ENCODE measurements around the gene SLC6A6. TPM values are rescaled to one million over a fixed set of nuclear protein-coding genes. Genes with fewer than 3 reads are reported as not detected.

The SLC6A6 gene
- total RNA-seq, 1 donor from 2014 or later = 30.3 TPM

- no peak for TF ChIP-seq CTCF (conservative IDR thresholded peaks at IDR 0.05)
- H3K27ac Mint-ChIP-seq = no peak overlapping the region
Measured at GRCh38 chr3:14519406-14519805, 117.0 kb downstream of the SLC6A6 start.

GRCh38 chr3:14520149-14520548 is 117.7 kb downstream of the SLC6A6 start:
- Mint-ChIP-seq H3K4me1 (ENCODE audit: unreplicated experiment) (no peaks in the 10 kb centered on the region), H3K27ac (no peak overlapping the region), H3K36me3 (no peaks in the 10 kb centered on the region), H3K4me3 (no peak overlapping the region), H3K27me3 (peaks cover 7% of the 10 kb centered on the region), H3K9me3 (no peaks in the 10 kb centered on the region)
- no peak for TF ChIP-seq CTCF (conservative IDR thresholded peaks at IDR 0.05)
- DNase-seq (ENCODE audit: extremely low spot score, unreplicated experiment) = no peak

More at GRCh38 chr3:14519406-14519805, 117.0 kb downstream of the SLC6A6 start:
- H3K4me3 Mint-ChIP-seq = no peak overlapping the region
- no peaks in the 10 kb centered on the region for H3K36me3 Mint-ChIP-seq
- DNase-seq (ENCODE audit: extremely low spot score, unreplicated experiment) = no peak
- H3K9me3 Mint-ChIP-seq = no peaks in the 10 kb centered on the region
- peaks cover 7% of the 10 kb centered on the region for H3K27me3 Mint-ChIP-seq
- H3K4me1 Mint-ChIP-seq (ENCODE audit: unreplicated experiment) = no peaks in the 10 kb centered on the region

GRCh38 chr3:14520967-14521366 is 118.6 kb downstream of the SLC6A6 start:
- peaks cover 2% of the 10 kb centered on the region for H3K4me1 Mint-ChIP-seq (ENCODE audit: unreplicated experiment)
- no peak for TF ChIP-seq CTCF (conservative IDR thresholded peaks at IDR 0.05)
- DNase-seq (ENCODE audit: extremely low spot score, unreplicated experiment) = no peak
- no peak overlapping the region for H3K27ac Mint-ChIP-seq
- H3K9me3 Mint-ChIP-seq = no peaks in the 10 kb centered on the region
- H3K4me3 Mint-ChIP-seq = no peak overlapping the region
- peaks cover 8% of the 10 kb centered on the region for H3K27me3 Mint-ChIP-seq
- no peaks in the 10 kb centered on the region for H3K36me3 Mint-ChIP-seq

GRCh38 chr3:14521611-14522010 is 119.2 kb downstream of the SLC6A6 start:
- no peak overlapping the region for H3K4me3 Mint-ChIP-seq
- DNase-seq (ENCODE audit: extremely low spot score, unreplicated experiment) = no peak
- no peaks in the 10 kb centered on the region for H3K36me3 Mint-ChIP-seq
- TF ChIP-seq CTCF (conservative IDR thresholded peaks at IDR 0.05) = no peak
- no peak overlapping the region for H3K27ac Mint-ChIP-seq
- H3K4me1 Mint-ChIP-seq (ENCODE audit: unreplicated experiment) = peaks cover 4% of the 10 kb centered on the region
- no peaks in the 10 kb centered on the region for H3K9me3 Mint-ChIP-seq
- peaks cover 14% of the 10 kb centered on the region for H3K27me3 Mint-ChIP-seq

GRCh38 chr3:14522129-14522691 is 119.8 kb downstream of the SLC6A6 start:
- Mint-ChIP-seq H3K9me3 (no peaks in the 10 kb centered on the region), H3K4me3 (no peak overlapping the region), H3K27me3 (peaks cover 19% of the 10 kb centered on the region), H3K27ac (no peak overlapping the region), H3K36me3 (no peaks in the 10 kb centered on the region), H3K4me1 (ENCODE audit: unreplicated experiment) (peaks cover 4% of the 10 kb centered on the region)
- no peak for TF ChIP-seq CTCF (conservative IDR thresholded peaks at IDR 0.05)
- DNase-seq (ENCODE audit: extremely low spot score, unreplicated experiment) = no peak

- no peaks in the 10 kb centered on the region for H3K36me3 Mint-ChIP-seq
- peaks cover 19% of the 10 kb centered on the region for H3K27me3 Mint-ChIP-seq
- H3K4me1 Mint-ChIP-seq (ENCODE audit: unreplicated experiment) = peaks cover 4% of the 10 kb centered on the region
- H3K4me3 Mint-ChIP-seq = no peak overlapping the region
- H3K9me3 Mint-ChIP-seq = no peaks in the 10 kb centered on the region
- TF ChIP-seq CTCF (conservative IDR thresholded peaks at IDR 0.05) = no peak
- H3K27ac Mint-ChIP-seq = no peak overlapping the region
- DNase-seq (ENCODE audit: extremely low spot score, unreplicated experiment) = no peak
Measured at GRCh38 chr3:14522768-14523167, 120.4 kb downstream of the SLC6A6 start.
